Right atrium auricular region (tissue), 2 donors: ENCODE results near the gene PDK2. TPM values are rescaled to one million over a fixed set of nuclear protein-coding genes. Genes with fewer than 3 reads are reported as not detected.
"Not testable (repeated sequence)": the region's sequence is repeated elsewhere in the genome, so short reads cannot be mapped to it uniquely, and the experiment has no call there.

Experiments used
- DNase-seq: peaks from one replicate; pipeline ENCODE4 v3.0.0-alpha.2; 2019; ENCODE audit warnings: low spot score
- H3K27ac ChIP-seq, 2 donors: fragments of 200-600 bp; sonication (generic); 1 replicate in 1 of 2; 2 replicates in 1 of 2; pipeline ENCODE4 v1.5.1; 2016 to 2019
- H3K27me3 ChIP-seq, 2 donors: fragments of 200-600 bp; sonication (generic); one replicate each; pipeline versions ENCODE4 v1.5.1 to v1.6.0; 2017 to 2019
- H3K36me3 ChIP-seq: fragments of 200-600 bp; sonication (generic); one replicate; pipeline ENCODE4 v1.5.1; 2016
- H3K4me1 ChIP-seq, 2 donors: fragments of 200-600 bp; sonication (generic); one replicate each; pipeline versions ENCODE4 v1.5.1 to v1.6.0; 2017 to 2019
- H3K4me3 ChIP-seq, 2 donors: fragments of 200-600 bp; sonication (generic); 1 replicate in 1 of 2; 2 replicates in 1 of 2; pipeline ENCODE4 v1.5.1; 2017 to 2019; ENCODE audit warnings: mild to moderate bottlenecking in 1 of 2, moderate library complexity in 1 of 2
- H3K9me3 ChIP-seq, 2 donors: fragments of 200-600 bp; sonication (generic); one replicate each; pipeline ENCODE4 v1.5.1; 2019
- total RNA-seq, 2 donors: library from RNA; depleted of rRNA; stranded (reverse); fragments of >200 nt; gene quantifications; one replicate each; pipeline ENCODE4 v1.1.0, GENCODE V29; 2016
- TF ChIP-seq, protein P1 (sequence below), 2 donors: fragments of 200-600 bp; sonication (generic); IDR thresholded peaks; one replicate each; pipeline ENCODE4 v1.5.1; 2019; ENCODE audit warnings: antibody characterized with exemption in 2 of 2

The PDK2 gene
- total RNA-seq, 2 donors from 2014 or later: 186 to 214 TPM

DNA sequence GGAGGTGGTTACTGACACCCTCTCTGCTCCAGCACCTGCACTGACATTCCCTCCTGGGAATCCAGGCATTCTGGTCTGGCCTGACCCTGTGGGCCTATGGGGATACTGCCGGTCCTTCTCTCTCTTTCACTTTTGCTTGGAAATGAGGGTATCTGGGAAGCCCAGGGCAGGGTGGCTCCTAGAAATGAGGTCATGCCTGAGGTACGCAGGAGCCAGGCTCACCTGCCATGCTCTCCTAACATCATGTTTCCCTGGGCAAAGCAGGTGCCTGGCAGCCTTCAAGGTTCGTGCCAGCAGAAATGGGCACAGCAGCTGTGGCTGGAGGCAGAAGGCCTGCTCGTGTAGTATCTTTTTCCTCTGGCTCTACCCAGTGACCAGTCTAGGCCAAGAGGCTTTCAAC, 35.9 kb upstream of the PDK2 start:
- Histone ChIP-seq H3K36me3 (no peaks in the 10 kb centered on the region), H3K9me3 (no peaks in the 10 kb centered on the region), H3K27ac (peak overlapping the region; percentile 92 to 96), H3K4me3 (no peak overlapping the region), H3K4me1 (peaks cover 0 to 90% of the 10 kb centered on the region in 2 donors), H3K27me3 (no peaks in the 10 kb centered on the region)
- DNase-seq: no peak
- TF ChIP-seq, protein P1, sequence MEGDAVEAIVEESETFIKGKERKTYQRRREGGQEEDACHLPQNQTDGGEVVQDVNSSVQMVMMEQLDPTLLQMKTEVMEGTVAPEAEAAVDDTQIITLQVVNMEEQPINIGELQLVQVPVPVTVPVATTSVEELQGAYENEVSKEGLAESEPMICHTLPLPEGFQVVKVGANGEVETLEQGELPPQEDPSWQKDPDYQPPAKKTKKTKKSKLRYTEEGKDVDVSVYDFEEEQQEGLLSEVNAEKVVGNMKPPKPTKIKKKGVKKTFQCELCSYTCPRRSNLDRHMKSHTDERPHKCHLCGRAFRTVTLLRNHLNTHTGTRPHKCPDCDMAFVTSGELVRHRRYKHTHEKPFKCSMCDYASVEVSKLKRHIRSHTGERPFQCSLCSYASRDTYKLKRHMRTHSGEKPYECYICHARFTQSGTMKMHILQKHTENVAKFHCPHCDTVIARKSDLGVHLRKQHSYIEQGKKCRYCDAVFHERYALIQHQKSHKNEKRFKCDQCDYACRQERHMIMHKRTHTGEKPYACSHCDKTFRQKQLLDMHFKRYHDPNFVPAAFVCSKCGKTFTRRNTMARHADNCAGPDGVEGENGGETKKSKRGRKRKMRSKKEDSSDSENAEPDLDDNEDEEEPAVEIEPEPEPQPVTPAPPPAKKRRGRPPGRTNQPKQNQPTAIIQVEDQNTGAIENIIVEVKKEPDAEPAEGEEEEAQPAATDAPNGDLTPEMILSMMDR (IDR thresholded peaks at IDR 0.05): no peak

DNA sequence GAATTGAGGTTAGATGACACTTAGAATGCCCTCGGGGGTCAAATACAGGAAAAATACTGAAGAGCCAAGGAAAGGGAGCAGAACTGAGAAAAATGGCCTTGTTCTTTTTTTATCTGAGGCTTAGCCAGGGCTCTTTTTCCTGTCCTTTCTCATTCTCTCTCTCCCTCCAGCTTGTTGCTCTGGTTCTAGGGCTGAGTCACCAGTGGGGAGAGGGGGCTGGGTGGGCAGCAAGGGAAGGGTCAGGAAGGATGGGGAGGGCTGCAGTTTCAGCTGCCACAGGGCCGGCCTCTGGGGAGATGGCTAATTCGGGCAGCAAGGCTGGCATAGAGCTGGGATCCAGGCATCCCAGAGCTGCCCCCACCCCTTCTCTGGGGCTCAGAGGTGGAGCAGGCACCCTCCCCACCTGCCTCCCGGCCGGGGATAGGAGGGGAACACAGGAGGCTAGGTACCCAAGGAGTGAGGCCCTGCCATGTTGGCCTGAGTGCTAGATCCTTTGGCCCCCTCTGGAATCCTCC, 35.3 kb upstream of the PDK2 start:
- Histone ChIP-seq H3K9me3 (no peaks in the 10 kb centered on the region), H3K27me3 (no peaks in the 10 kb centered on the region), H3K36me3 (no peaks in the 10 kb centered on the region), H3K27ac (peak overlapping the region; percentile 92 to 96), H3K4me1 (peaks cover 0 to 90% of the 10 kb centered on the region in 2 donors), H3K4me3 (no peak overlapping the region)
- TF ChIP-seq, protein P1 (IDR thresholded peaks at IDR 0.05): no peak
- DNase-seq: no peak

DNA sequence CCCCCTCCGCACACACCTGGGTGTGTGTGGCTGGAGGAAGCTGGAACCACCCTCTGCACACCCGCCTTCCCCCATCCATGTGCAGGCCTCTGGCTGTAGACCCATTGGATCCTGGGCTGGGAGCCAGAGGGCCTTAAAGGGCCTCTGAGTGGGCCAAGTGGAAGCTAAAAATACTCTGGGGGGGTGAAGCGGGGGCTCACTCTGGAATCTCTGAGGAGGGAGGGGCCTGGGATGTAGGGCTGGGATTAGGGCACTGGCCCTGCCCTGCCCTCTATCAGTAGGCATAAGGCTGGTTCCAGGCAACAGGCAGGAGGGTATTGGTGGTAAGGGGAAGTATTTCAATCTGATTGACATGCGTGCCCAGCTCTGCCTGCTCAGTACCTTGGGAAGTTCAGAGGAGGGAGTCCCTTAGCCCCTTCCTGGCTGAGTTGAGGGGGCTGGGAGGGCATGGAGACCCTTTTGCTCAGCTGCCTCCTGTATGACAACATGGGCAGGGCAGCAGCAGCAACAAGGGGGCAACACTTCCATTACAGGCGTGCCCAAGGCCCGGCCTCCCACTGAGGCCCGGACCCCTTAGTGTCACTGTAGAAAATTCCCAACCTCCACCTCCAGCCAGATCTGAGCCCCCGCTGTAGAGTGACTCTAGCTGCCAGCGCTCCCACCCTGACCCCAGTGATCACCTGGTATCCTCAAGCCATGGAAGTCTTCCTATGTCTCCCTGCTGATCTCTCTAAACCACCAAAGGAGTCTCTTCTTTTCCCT, 34.0 kb upstream of the PDK2 start:
- no peaks in the 10 kb centered on the region for H3K27me3 ChIP-seq
- TF ChIP-seq, protein P1 (IDR thresholded peaks at IDR 0.05): no peak
- H3K27ac ChIP-seq: peak overlapping the region; percentile 92 to 96
- peak overlapping the region; percentile 13 to 33 for H3K4me3 ChIP-seq
- DNase-seq: peak; percentile 67
- peaks cover 0 to 95% of the 10 kb centered on the region in 2 donors for H3K4me1 ChIP-seq
- H3K9me3 ChIP-seq: no peaks in the 10 kb centered on the region
- no peaks in the 10 kb centered on the region for H3K36me3 ChIP-seq

DNA sequence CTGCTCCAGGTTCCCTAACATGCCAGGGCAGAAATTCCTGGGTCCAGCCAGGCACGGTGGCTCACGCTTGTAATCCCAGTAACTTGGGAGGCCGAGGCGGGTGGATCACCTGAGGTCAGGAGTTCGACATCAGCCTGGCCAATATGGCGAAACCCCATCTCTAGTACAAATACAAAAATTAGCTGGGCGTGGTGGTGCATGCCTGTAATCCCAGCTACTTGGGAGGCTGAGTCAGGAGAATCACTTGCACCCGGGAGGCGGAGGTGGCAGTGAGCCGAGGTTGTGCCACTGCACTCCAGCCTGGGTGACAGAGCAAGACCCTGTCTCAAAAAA, 33.5 kb upstream of the PDK2 start:
- H3K9me3 ChIP-seq, DNase-seq, H3K36me3 ChIP-seq, H3K27me3 ChIP-seq: not testable (repeated sequence)
- Histone ChIP-seq H3K4me1 (peaks cover 0 to 98% of the 10 kb centered on the region in 2 donors), H3K4me3 (peak overlapping the region; percentile 13 to 33), H3K27ac (peak overlapping the region; percentile 92 to 96)

DNA sequence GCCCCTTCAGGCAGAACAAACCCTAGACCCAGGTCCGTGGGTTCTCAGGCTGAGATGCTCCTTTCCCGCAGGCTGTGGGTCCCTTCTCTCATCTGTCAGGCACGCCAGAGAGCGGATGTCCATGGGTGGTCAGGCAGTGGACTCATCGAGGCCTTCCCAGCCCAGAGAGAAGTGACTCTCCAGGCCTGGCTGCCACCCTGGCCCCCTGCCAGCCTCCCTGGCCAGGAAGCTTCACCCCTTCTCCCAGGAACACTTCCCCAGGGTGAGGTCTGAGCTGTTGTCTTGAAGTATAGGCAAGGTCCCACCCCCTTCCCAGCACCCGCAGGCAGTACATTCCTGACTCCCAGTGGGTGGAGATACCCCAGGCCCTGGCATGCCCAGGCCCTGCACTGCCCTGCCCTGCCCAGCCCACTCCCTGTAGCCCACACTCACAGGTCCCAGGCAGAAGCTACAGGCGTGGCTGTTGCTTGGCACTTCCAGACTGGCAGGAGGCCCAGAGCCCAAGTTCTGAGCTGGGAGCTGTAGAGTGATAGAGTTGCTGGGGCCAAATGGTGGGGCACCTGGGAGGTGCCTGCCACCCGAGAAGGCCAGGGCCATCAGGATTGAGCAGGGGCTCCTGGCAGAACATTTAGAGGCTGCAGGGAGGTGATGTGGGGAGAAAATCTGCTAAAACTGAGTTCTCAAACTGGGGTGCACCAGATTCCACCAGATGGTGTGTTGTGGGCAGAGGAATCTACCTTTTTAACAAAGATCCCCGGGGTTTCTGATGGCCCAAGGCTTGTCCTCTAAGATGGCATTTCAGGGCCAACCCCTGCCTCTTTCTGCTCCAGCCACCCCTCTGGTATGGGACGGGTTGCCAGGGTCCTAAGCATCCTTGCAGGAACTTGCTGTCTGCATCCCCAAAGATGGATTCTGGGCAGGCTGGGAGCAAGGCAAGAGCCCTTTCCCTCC, 32.6 kb upstream of the PDK2 start:
- Histone ChIP-seq H3K36me3 (no peaks in the 10 kb centered on the region), H3K27ac (peak overlapping the region; percentile 92 to 96), H3K27me3 (no peaks in the 10 kb centered on the region), H3K4me1 (peaks cover 0 to 93% of the 10 kb centered on the region in 2 donors), H3K4me3 (peak overlapping the region; percentile 2 to 15), H3K9me3 (no peaks in the 10 kb centered on the region)
- TF ChIP-seq, protein P1 (IDR thresholded peaks at IDR 0.05): no peak
- DNase-seq: peak; percentile 66
